ENCODE data around the gene HTR1D.
A peak's percentile ranks its signal among the peaks of the same experiment; 100 is the strongest.

The HTR1D gene

DNA sequence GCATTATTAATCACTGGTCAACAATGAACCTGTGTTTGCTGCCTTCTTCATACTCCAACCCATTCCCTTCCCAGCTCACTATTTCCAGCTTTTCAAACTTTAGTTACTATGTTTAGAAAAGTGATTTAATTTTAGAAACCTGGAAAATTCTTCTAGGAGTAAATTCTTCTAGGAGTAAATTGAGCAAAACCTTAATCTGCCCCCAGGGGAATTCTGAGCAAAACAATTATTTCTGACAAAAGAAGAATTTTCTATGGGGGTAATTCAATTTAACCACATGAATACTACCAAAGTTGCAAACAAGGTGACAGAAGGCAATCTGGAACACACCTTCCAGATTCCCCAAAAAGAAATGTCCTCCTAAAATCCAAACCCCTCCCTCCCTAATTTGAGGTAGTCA, 50.4 kb downstream of the HTR1D start:
- Histone ChIP-seq H3K27me3 (ENCODE audit: insufficient read depth, poor library complexity, severe bottlenecking) (no peaks in the 10 kb centered on the region), H3K27ac (replicated peaks) (no peak overlapping the region), H3K4me3 (replicated peaks; ENCODE audit: insufficient read depth, low read length) (peak overlapping the region; percentile 82; the same call in 1 of the 2 replicates)
- TF ChIP-seq CTCF (IDR thresholded peaks at IDR 0.05; ENCODE audit: insufficient read depth, low read length) = no peak
- no peak for TF ChIP-seq SPI1 (IDR thresholded peaks at IDR 0.05; ENCODE audit: borderline replicate concordance, low read depth)
- TF ChIP-seq, protein P1, sequence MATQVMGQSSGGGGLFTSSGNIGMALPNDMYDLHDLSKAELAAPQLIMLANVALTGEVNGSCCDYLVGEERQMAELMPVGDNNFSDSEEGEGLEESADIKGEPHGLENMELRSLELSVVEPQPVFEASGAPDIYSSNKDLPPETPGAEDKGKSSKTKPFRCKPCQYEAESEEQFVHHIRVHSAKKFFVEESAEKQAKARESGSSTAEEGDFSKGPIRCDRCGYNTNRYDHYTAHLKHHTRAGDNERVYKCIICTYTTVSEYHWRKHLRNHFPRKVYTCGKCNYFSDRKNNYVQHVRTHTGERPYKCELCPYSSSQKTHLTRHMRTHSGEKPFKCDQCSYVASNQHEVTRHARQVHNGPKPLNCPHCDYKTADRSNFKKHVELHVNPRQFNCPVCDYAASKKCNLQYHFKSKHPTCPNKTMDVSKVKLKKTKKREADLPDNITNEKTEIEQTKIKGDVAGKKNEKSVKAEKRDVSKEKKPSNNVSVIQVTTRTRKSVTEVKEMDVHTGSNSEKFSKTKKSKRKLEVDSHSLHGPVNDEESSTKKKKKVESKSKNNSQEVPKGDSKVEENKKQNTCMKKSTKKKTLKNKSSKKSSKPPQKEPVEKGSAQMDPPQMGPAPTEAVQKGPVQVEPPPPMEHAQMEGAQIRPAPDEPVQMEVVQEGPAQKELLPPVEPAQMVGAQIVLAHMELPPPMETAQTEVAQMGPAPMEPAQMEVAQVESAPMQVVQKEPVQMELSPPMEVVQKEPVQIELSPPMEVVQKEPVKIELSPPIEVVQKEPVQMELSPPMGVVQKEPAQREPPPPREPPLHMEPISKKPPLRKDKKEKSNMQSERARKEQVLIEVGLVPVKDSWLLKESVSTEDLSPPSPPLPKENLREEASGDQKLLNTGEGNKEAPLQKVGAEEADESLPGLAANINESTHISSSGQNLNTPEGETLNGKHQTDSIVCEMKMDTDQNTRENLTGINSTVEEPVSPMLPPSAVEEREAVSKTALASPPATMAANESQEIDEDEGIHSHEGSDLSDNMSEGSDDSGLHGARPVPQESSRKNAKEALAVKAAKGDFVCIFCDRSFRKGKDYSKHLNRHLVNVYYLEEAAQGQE (IDR thresholded peaks at IDR 0.05; ENCODE audit: insufficient replicate concordance, low read depth) = no peak
- TF ChIP-seq POLR2AphosphoS5 (IDR thresholded peaks at IDR 0.05; ENCODE audit: low read depth) = no peak
- TF ChIP-seq GABPA (IDR thresholded peaks at IDR 0.05; ENCODE audit: low read depth) = no peak
- no peak for DNase-seq (ENCODE audit: low read depth in 1 of 2, low spot score in 1 of 2)

DNA sequence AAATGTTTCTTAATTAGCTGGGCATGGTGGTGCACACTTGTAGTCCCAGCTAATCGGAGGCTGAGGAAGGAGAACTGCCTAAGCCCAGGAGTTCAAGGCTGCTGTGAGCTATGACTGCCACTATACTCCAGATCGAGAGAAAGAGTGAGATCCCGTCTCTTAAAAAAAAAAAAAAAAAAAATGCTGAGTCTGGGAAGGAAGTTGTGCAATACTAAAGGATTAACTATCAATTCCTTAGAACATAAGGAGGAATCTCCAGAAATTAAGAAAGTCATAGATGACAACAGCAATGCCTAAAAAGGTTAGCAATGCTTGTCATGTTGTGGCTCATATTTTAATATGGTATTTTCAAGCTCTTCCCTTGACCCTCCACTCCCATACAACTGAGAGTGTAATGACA, 53.9 kb downstream of the HTR1D start:
- no peak overlapping the region for H3K4me3 ChIP-seq (replicated peaks; ENCODE audit: insufficient read depth, low read length)
- no peak for DNase-seq (ENCODE audit: low read depth in 1 of 2, low spot score in 1 of 2)
- H3K27me3 ChIP-seq (ENCODE audit: insufficient read depth, poor library complexity, severe bottlenecking) = no peaks in the 10 kb centered on the region
- no peak overlapping the region for H3K27ac ChIP-seq (replicated peaks)
- no peak for TF ChIP-seq POLR2AphosphoS5 (IDR thresholded peaks at IDR 0.05; ENCODE audit: low read depth)
- no peak for TF ChIP-seq GABPA (IDR thresholded peaks at IDR 0.05; ENCODE audit: low read depth)
- TF ChIP-seq CTCF (IDR thresholded peaks at IDR 0.05; ENCODE audit: insufficient read depth, low read length) = no peak

GRCh38 chr1:23159963-23160877, 57.1 kb downstream of the HTR1D start:
- TF ChIP-seq CTCF (IDR thresholded peaks at IDR 0.05; ENCODE audit: insufficient read depth, low read length) = no peak
- no peak for TF ChIP-seq SPI1 (IDR thresholded peaks at IDR 0.05; ENCODE audit: borderline replicate concordance, low read depth)
- no peak for TF ChIP-seq GABPA (IDR thresholded peaks at IDR 0.05; ENCODE audit: low read depth)
- TF ChIP-seq POLR2AphosphoS5 (IDR thresholded peaks at IDR 0.05; ENCODE audit: low read depth) = no peak
- TF ChIP-seq, protein P1 (IDR thresholded peaks at IDR 0.05; ENCODE audit: insufficient replicate concordance, low read depth) = no peak
- Histone ChIP-seq H3K27ac (replicated peaks) (no peak overlapping the region), H3K4me3 (replicated peaks; ENCODE audit: insufficient read depth, low read length) (no peak overlapping the region), H3K27me3 (ENCODE audit: insufficient read depth, poor library complexity, severe bottlenecking) (no peaks in the 10 kb centered on the region)
- DNase-seq (ENCODE audit: low read depth in 1 of 2, low spot score in 1 of 2) = no peak
